Gastrocnemius medialis (tissue), 4 donors: ENCODE measurements around the gene VPS4A. TPM values are rescaled to one million over a fixed set of nuclear protein-coding genes. Genes with fewer than 3 reads are reported as not detected.

ENCODE experiments used
- ATAC-seq, 2 donors: fragments of 150-250 bp; one replicate each; pipeline ENCODE4 v1.9.1; 2016
- DNase-seq, 2 donors: peaks; one replicate each; pipeline ENCODE4 v3.0.0-alpha.2; 2019
- H3K27ac ChIP-seq, 4 donors: fragments of 200-600 bp; sonication (generic); 1 replicate in 1 of 4; 2 replicates in 3 of 4; pipeline ENCODE4 v1.5.1; 2016 to 2018; ENCODE audit warnings: mild to moderate bottlenecking in 2 of 4, moderate library complexity in 1 of 4
- H3K27me3 ChIP-seq, 3 donors: fragments of 200-600 bp; sonication (generic) in 2 of 3; 1 replicate in 1 of 3; 2 replicates in 2 of 3; pipeline versions ENCODE4 v1.5.1 to v1.6.0; 2016 to 2019; ENCODE audit warnings: mild to moderate bottlenecking in 1 of 3, moderate library complexity in 1 of 3
- H3K36me3 ChIP-seq, 2 donors: fragments of 200-600 bp; sonication (generic) in 1 of 2; one replicate each; pipeline ENCODE4 v1.5.1; 2017 to 2018
- H3K4me1 ChIP-seq, 2 donors: fragments of 200-600 bp; sonication (generic) in 1 of 2; one replicate each; pipeline ENCODE4 v1.5.1; 2016 to 2017; ENCODE audit warnings: mild to moderate bottlenecking in 2 of 2
- H3K4me3 ChIP-seq, 4 donors: fragments of 200-600 bp; sonication (generic) in 3 of 4; 1 replicate in 1 of 4; 2 replicates in 3 of 4; pipeline ENCODE4 v1.5.1; 2016 to 2019; ENCODE audit warnings: mild to moderate bottlenecking in 2 of 4
- H3K9me3 ChIP-seq, 3 donors: fragments of 200-600 bp; sonication (generic) in 2 of 3; 1 replicate in 1 of 3; 2 replicates in 2 of 3; pipeline ENCODE4 v1.5.1; 2016 to 2019
- CTCF ChIP-seq, 5 experiments: fragments of 450-650 bp in 3 of 5; fragments of 200-600 bp in 2 of 5; sonication (generic) in 2 of 5; IDR thresholded peaks in 4 of 5; conservative IDR thresholded peaks in 1 of 5; 1 replicate in 4 of 5; 2 replicates in 1 of 5; pipeline ENCODE4 v1.5.1; 2016 to 2019; ENCODE audit warnings: antibody characterized with exemption in 5 of 5, mild to moderate bottlenecking in 3 of 5, moderate library complexity in 3 of 5
- POLR2A ChIP-seq, 2 donors: fragments of 450-650 bp; IDR thresholded peaks; one replicate each; pipeline ENCODE4 v1.6.1; 2017; ENCODE audit warnings: antibody characterized with exemption in 2 of 2, mild to moderate bottlenecking in 2 of 2, moderate library complexity in 2 of 2
- in situ Hi-C, 4 donors: fragments of 200-750 bp; cut with MboI; loops; one replicate each; pipeline versions ENCODE4 v1.15.0 to v1.8.0; 2017; ENCODE audit warnings: low sequenced_read_pairs in 4 of 4
- intact Hi-C: fragments of 100-400 bp; cut with DNase I; formaldehyde crosslinking; loops from one replicate; pipeline ENCODE4 v1.15.1; 2023; ENCODE audit warnings: low total_unique reads
- total RNA-seq, 4 donors: library from RNA; depleted of rRNA; stranded (reverse); fragments of >200 nt; gene quantifications; one replicate each; pipeline versions ENCODE4 v1.1.0 to v1.2.3, GENCODE V29; 2016

VPS4A gene
- 100 to 1,000 TPM in 1 of 4 donors, 10 to 100 TPM in 3; 53.3 to 112 (median 70.1) TPM for total RNA-seq

- in situ Hi-C loops = no loop called here
Observed at GRCh38 chr16:69310653-69311532, at the start of gene VPS4A. Gene VPS4A (plus strand): TSS chr16:69311350. CDS start chr16:69311512, 162 bp downstream.

GRCh38 chr16:69266334-69267063, 44.7 kb upstream of the VPS4A start:
- H3K36me3 ChIP-seq = no peaks in the 10 kb centered on the region
- intact Hi-C loops (no loop called here), in situ Hi-C loops (no loop called here)
- no peaks in the 10 kb centered on the region for H3K4me1 ChIP-seq
- H3K27me3 ChIP-seq = no peaks in the 10 kb centered on the region
- no peak for DNase-seq
- no peak for TF ChIP-seq POLR2A (IDR thresholded peaks at IDR 0.05)
- no peak for TF ChIP-seq CTCF (IDR thresholded peaks at IDR 0.05 in 4 of 5, conservative IDR thresholded peaks at IDR 0.05 in 1 of 5)
- H3K27ac ChIP-seq = no peak overlapping the region
- H3K9me3 ChIP-seq = no peaks in the 10 kb centered on the region
- ATAC-seq = no peak
- H3K4me3 ChIP-seq = no peak overlapping the region

More at GRCh38 chr16:69310653-69311532, at the start of gene VPS4A:
- peaks cover 0 to 21% of the 10 kb centered on the region in 2 donors for H3K36me3 ChIP-seq
- peak within 1 kb of the TSS; percentile 74 to 97 (median 76) for H3K4me3 ChIP-seq
- peak within 1 kb of the TSS; percentile 81 to 95 (median 90) for H3K27ac ChIP-seq
- DNase-seq (peak; percentile 93 to 95), ATAC-seq (peak; percentile 91 to 96)
- TF ChIP-seq POLR2A (IDR thresholded peaks at IDR 0.05) (peak; percentile 62 to 87), CTCF (IDR thresholded peaks at IDR 0.05 in 4 of 5, conservative IDR thresholded peaks at IDR 0.05 in 1 of 5) (peak; percentile 90 to 99 (median 94))
- intact Hi-C loops = loop anchor here (1.0 kb wide), 3 partner anchors 19 to 124 kb away; partner anchors contain the start of genes COG8, NIP7, PDF and SNTB2
- peaks cover 15 to 19% of the 10 kb centered on the region in 2 donors for H3K4me1 ChIP-seq
- no peaks in the 10 kb centered on the region for H3K27me3 ChIP-seq
- H3K9me3 ChIP-seq = no peaks in the 10 kb centered on the region

GRCh38 chr16:69267633-69268032, 43.5 kb upstream of the VPS4A start:
- no peaks in the 10 kb centered on the region for H3K36me3 ChIP-seq
- ATAC-seq = no peak
- in situ Hi-C loops = no loop called here

GRCh38 chr16:69270395-69270794, 40.8 kb upstream of the VPS4A start:
- in situ Hi-C loops (no loop called here), intact Hi-C loops (no loop called here)
- peaks cover 7 to 8% of the 10 kb centered on the region in 2 donors for H3K4me1 ChIP-seq
- peak overlapping the region in 1 of 4 donors; percentile 16 for H3K27ac ChIP-seq
- DNase-seq = no peak
- ATAC-seq = no peak
- H3K9me3 ChIP-seq = no peaks in the 10 kb centered on the region
- no peak overlapping the region for H3K4me3 ChIP-seq
- no peaks in the 10 kb centered on the region for H3K36me3 ChIP-seq
- no peak for TF ChIP-seq POLR2A (IDR thresholded peaks at IDR 0.05)
- TF ChIP-seq CTCF (IDR thresholded peaks at IDR 0.05 in 4 of 5, conservative IDR thresholded peaks at IDR 0.05 in 1 of 5) = no peak
- no peaks in the 10 kb centered on the region for H3K27me3 ChIP-seq

More at GRCh38 chr16:69267633-69268032, 43.5 kb upstream of the VPS4A start:
- Histone ChIP-seq H3K4me1 (no peaks in the 10 kb centered on the region), H3K9me3 (no peaks in the 10 kb centered on the region), H3K4me3 (no peak overlapping the region), H3K27me3 (no peaks in the 10 kb centered on the region), H3K27ac (no peak overlapping the region)
- intact Hi-C loops = no loop called here
- DNase-seq = no peak
- TF ChIP-seq CTCF (IDR thresholded peaks at IDR 0.05 in 4 of 5, conservative IDR thresholded peaks at IDR 0.05 in 1 of 5) = no peak
- TF ChIP-seq POLR2A (IDR thresholded peaks at IDR 0.05) = no peak
